ENCODE results near the gene MAP3K2.

- TF ChIP-seq CTCF (IDR thresholded peaks at IDR 0.05; ENCODE audit: low read depth, low read length, poor library complexity, severe bottlenecking) (no peak), EZH2phosphoT487 (IDR thresholded peaks at IDR 0.05; ENCODE audit: borderline replicate concordance, low read length) (no peak)
Measured at GRCh38 chr2:127414638-127415592, 27.1 kb upstream of the MAP3K2 start.
